HCT116 (cell line): ENCODE results near the gene BAZ1B. TPM values are rescaled to one million over a fixed set of nuclear protein-coding genes. Genes with fewer than 3 reads are reported as not detected.

Experiments
- ATAC-seq: fragments of 200-7000 bp; cut with Tn5 transposase; 2 replicates; pipeline ENCODE4 v1.9.1; 2020; ENCODE audit warnings: mild to moderate bottlenecking, moderate library complexity
- BruUV-seq: library from RNA; stranded (reverse); fragments of 400-500 nt; replicated peaks from 2 replicates; lab custom pipeline; 2021; lab: Mats Ljungman, UMichigan
- CTCF ChIA-PET: fragments of 300-600 bp; sonication (Branson Sonifier 250); formaldehyde crosslinking; loops from one replicate; lab custom pipeline; 2021; ENCODE audit warnings: antibody characterized with exemption; lab: Charles Lee
- POLR2A ChIA-PET: fragments of 300-600, 350-600 bp; sonication (Branson Sonifier 250); formaldehyde crosslinking; loops from one replicate; lab custom pipeline; 2021; ENCODE audit warnings: antibody characterized with exemption; lab: Charles Lee
- RAD21 ChIA-PET, 2 experiments: fragments of 300-600 bp; sonication (Branson Sonifier 250); formaldehyde crosslinking; loops; one replicate each; lab custom pipeline; 2023; ENCODE audit warnings: low total read pairs in 2 of 2; ENCODE audit not compliant: uncharacterized antibody in 2 of 2, unreplicated experiment in 2 of 2, low non-redundant PET in 1 of 2; lab: Charles Lee
- DNase-seq: peaks from one replicate; pipeline ENCODE4 v3.0.0-alpha.2; 2010; ENCODE audit warnings: low read depth, low spot score
- H2AFZ ChIP-seq: fragments of 200-600 bp; shearing (Covaris generic), sonication (generic); 2 replicates; pipeline ENCODE4 v1.6.1; 2017; ENCODE audit warnings: low read depth, mixed run types, mixed read lengths, antibody characterized with exemption, low read length; ENCODE audit not compliant: poor library complexity, severe bottlenecking
- H3K27ac ChIP-seq: 2 replicates; pipeline ENCODE4 v1.5.1; 2012; ENCODE audit warnings: low read depth, low read length
- H3K27me3 ChIP-seq: fragments of 200-600 bp; sonication (generic); 2 replicates; pipeline ENCODE4 v1.6.1; 2016; ENCODE audit warnings: mixed run types, low read length, mixed read lengths; ENCODE audit not compliant: insufficient read depth
- H3K36me3 ChIP-seq, 2 experiments: fragments of 200-500 bp in 1 of 2; fragments of 200-600 bp in 1 of 2; sonication (Bioruptor generic) in 1 of 2; sonication (generic) in 1 of 2; 2 replicates each; pipeline versions ENCODE4 v1.5.1 to v1.6.1; 2014 to 2016; ENCODE audit warnings: low read length in 2 of 2, inconsistent platforms in 1 of 2, mixed read lengths in 1 of 2, mixed run types in 1 of 2; ENCODE audit not compliant: insufficient read depth in 2 of 2, control insufficient read depth in 1 of 2
- H3K4me1 ChIP-seq, 2 experiments: fragments of 200-600 bp in 1 of 2; sonication (generic) in 1 of 2; 2 replicates each; pipeline versions ENCODE4 v1.5.1 to v1.6.1; 2012 to 2017; ENCODE audit warnings: low read length in 2 of 2, inconsistent platforms in 1 of 2, mild to moderate bottlenecking in 1 of 2, mixed read lengths in 1 of 2, mixed run types in 1 of 2, moderate library complexity in 1 of 2; ENCODE audit not compliant: insufficient read depth in 2 of 2, control insufficient read depth in 1 of 2
- H3K4me2 ChIP-seq: fragments of 200-600 bp; sonication (generic); 2 replicates; pipeline ENCODE4 v1.6.1; 2017; ENCODE audit warnings: mixed run types, low read length, mixed read lengths
- H3K4me3 ChIP-seq, 2 experiments: fragments of 200-600 bp in 1 of 2; sonication (generic) in 1 of 2; replicated peaks in 1 of 2; 2 replicates each; pipeline ENCODE4 v1.5.1; 2011 to 2016; ENCODE audit warnings: low read length in 2 of 2, control low read depth in 1 of 2, low read depth in 1 of 2, mild to moderate bottlenecking in 1 of 2, mixed read lengths in 1 of 2, mixed run types in 1 of 2
- H3K79me2 ChIP-seq: fragments of 200-600 bp; sonication (generic); 2 replicates; pipeline ENCODE4 v1.6.1; 2017; ENCODE audit warnings: mild to moderate bottlenecking, mixed run types, low read length, moderate library complexity, mixed read lengths; ENCODE audit not compliant: insufficient read depth
- H3K9ac ChIP-seq: fragments of 200-600 bp; sonication (generic); 2 replicates; pipeline ENCODE4 v1.6.1; 2016; ENCODE audit warnings: low read length, mixed read lengths
- H3K9me2 ChIP-seq: fragments of 200-600 bp; sonication (generic), shearing (Covaris generic); 2 replicates; pipeline ENCODE4 v1.6.1; 2017; ENCODE audit warnings: mixed run types, mild to moderate bottlenecking, moderate library complexity; ENCODE audit not compliant: insufficient read depth
- H3K9me3 ChIP-seq, 2 experiments: fragments of 200-500 bp in 1 of 2; fragments of 200-600 bp in 1 of 2; sonication (Bioruptor generic) in 1 of 2; sonication (generic) in 1 of 2; 2 replicates each; pipeline ENCODE4 v1.6.1; 2014 to 2017; ENCODE audit warnings: low read length in 2 of 2, mixed read lengths in 2 of 2, inconsistent platforms in 1 of 2, low read depth in 1 of 2, mild to moderate bottlenecking in 1 of 2, mixed run types in 1 of 2, moderate library complexity in 1 of 2; ENCODE audit not compliant: control insufficient read depth in 1 of 2, insufficient read depth in 1 of 2
- H4K20me1 ChIP-seq: fragments of 200-600 bp; sonication (generic), shearing (Covaris generic); 2 replicates; pipeline ENCODE4 v1.6.1; 2017; ENCODE audit warnings: mixed run types, mild to moderate bottlenecking, moderate library complexity; ENCODE audit not compliant: insufficient read depth
- ATF3 ChIP-seq: IDR thresholded peaks from 2 replicates; pipeline ENCODE4 v1.6.1; 2012
- CEBPB ChIP-seq: IDR thresholded peaks from 2 replicates; pipeline ENCODE4 v1.6.1; 2012; ENCODE audit warnings: low read depth
- CTCF ChIP-seq, 3 experiments: fragments of 200-600 bp in 1 of 3; sonication (generic) in 1 of 3; IDR thresholded peaks in 2 of 3; conservative IDR thresholded peaks in 1 of 3; 2 replicates each; pipeline ENCODE4 v1.5.1; 2012 to 2017; ENCODE audit warnings: low read depth in 2 of 3, low read length in 2 of 3, antibody characterized with exemption in 1 of 3, borderline replicate concordance in 1 of 3, control low read depth in 1 of 3, mild to moderate bottlenecking in 1 of 3, mixed read lengths in 1 of 3, mixed run types in 1 of 3, moderate library complexity in 1 of 3; ENCODE audit not compliant: insufficient read depth in 1 of 3
- EZH2 ChIP-seq: fragments of 200-600 bp; sonication (generic); IDR thresholded peaks from 2 replicates; pipeline ENCODE4 v1.6.1; 2017; ENCODE audit warnings: antibody characterized with exemption, mixed run types
- EZH2phosphoT487 ChIP-seq: fragments of 200-600 bp; IDR thresholded peaks from 2 replicates; pipeline ENCODE4 v1.6.1; 2018; ENCODE audit warnings: antibody characterized with exemption, borderline replicate concordance
- FOSL1 ChIP-seq: IDR thresholded peaks from 2 replicates; pipeline ENCODE4 v1.6.1; 2012; ENCODE audit warnings: low read depth
- JUND ChIP-seq: IDR thresholded peaks from 2 replicates; pipeline ENCODE4 v1.6.1; 2012
- POLR2A ChIP-seq: IDR thresholded peaks from 2 replicates; pipeline ENCODE4 v1.7.0; 2011; ENCODE audit warnings: borderline replicate concordance; ENCODE audit not compliant: insufficient read depth, insufficient read length; ENCODE audit errors: extremely low read depth
- POLR2AphosphoS5 ChIP-seq: IDR thresholded peaks from 2 replicates; pipeline ENCODE4 v1.6.1; 2011; ENCODE audit warnings: mild to moderate bottlenecking, low read depth, low read length, moderate library complexity
- RAD21 ChIP-seq: IDR thresholded peaks from 2 replicates; pipeline ENCODE4 v1.6.1; 2012; ENCODE audit warnings: low read depth, mild to moderate bottlenecking
- REST ChIP-seq: IDR thresholded peaks from 2 replicates; pipeline ENCODE4 v1.6.1; 2012; ENCODE audit warnings: low read depth
- SIN3A ChIP-seq: IDR thresholded peaks from 2 replicates; pipeline ENCODE4 v1.6.1; 2012; ENCODE audit warnings: low read depth
- SP1 ChIP-seq: IDR thresholded peaks from 2 replicates; pipeline ENCODE4 v1.6.1; 2012; ENCODE audit warnings: low read depth
- ZBTB33 ChIP-seq: IDR thresholded peaks from 2 replicates; pipeline ENCODE4 v1.6.1; 2011; ENCODE audit warnings: mild to moderate bottlenecking, low read length, moderate library complexity; ENCODE audit not compliant: insufficient replicate concordance; ENCODE audit errors: extremely low read depth
- ZFX ChIP-seq: fragments of 450-650 bp; IDR thresholded peaks from 2 replicates; pipeline ENCODE4 v1.6.1; 2017
- ZNF274 ChIP-seq: fragments of 200-500 bp; sonication (Bioruptor generic); IDR thresholded peaks from 2 replicates; pipeline ENCODE4 v1.6.1; 2014; ENCODE audit warnings: mild to moderate bottlenecking, low read depth, low read length, inconsistent platforms
- intact Hi-C: fragments of 100-400 bp; cut with micrococcal nuclease; formaldehyde crosslinking; loops from 2 replicates; pipeline ENCODE4 v1.10.0; 2022
- total RNA-seq: library from RNA; stranded (reverse); gene quantifications from one replicate; pipeline ENCODE4 v1.2.1, GENCODE V29; 2021; ENCODE audit not compliant: unreplicated experiment

The BAZ1B gene
- total RNA-seq, 1 experiment from 2014 or later, result 81.1 TPM

GRCh38 chr7:73547841-73548240 is 25.7 kb upstream of the BAZ1B start (continued):
- no peak for TF ChIP-seq POLR2A

GRCh38 chr7:73544678-73545077 is 22.6 kb upstream of the BAZ1B start:
- Histone ChIP-seq H3K9me3 (no peaks in the 10 kb centered on the region), H3K27ac (no peak overlapping the region), H3K4me1 (0 out of 4 replicates have a peak, but pooled peaks cover 0 to 8% of the 10 kb centered on the region in 2 experiments)
- DNase-seq, result no peak
- TF ChIP-seq CEBPB, result no peak
- no peak for TF ChIP-seq POLR2A
- no peak for TF ChIP-seq ZFX
- no peak for TF ChIP-seq SP1
- no peak for TF ChIP-seq REST
- TF ChIP-seq ZNF274, result no peak
- no peak for TF ChIP-seq JUND
- no peak for TF ChIP-seq POLR2AphosphoS5
- TF ChIP-seq ZBTB33, result no peak
- TF ChIP-seq CTCF (IDR thresholded peaks at IDR 0.05 in 2 of 3, conservative IDR thresholded peaks at IDR 0.05 in 1 of 3; ENCODE audit: borderline replicate concordance in 1 of 3, insufficient read depth in 1 of 3, low read depth in 2 of 3, low read length in 2 of 3), result no peak
- no peak for TF ChIP-seq FOSL1
- TF ChIP-seq EZH2, result no peak
- no peak for TF ChIP-seq ATF3
- TF ChIP-seq SIN3A, result no peak
- no peak for TF ChIP-seq EZH2phosphoT487
- no peak for TF ChIP-seq RAD21
- TF ChIP-seq, all 23 proteins: peak for 0
- POLR2A ChIA-PET, result no interaction called here
- Histone ChIP-seq H3K9me2 (no peaks in the 10 kb centered on the region), H3K4me3 (no peak overlapping the region), H3K36me3 (peaks cover 22 to 28% of the 10 kb centered on the region in 2 experiments), H3K79me2 (peaks cover 79% of the 10 kb centered on the region), H2AFZ (no peak overlapping the region), H3K4me2 (no peak overlapping the region), H3K9ac (no peak overlapping the region), H3K27me3 (no peaks in the 10 kb centered on the region), H4K20me1 (no peaks in the 10 kb centered on the region)
- RAD21 ChIA-PET, result no interaction called here
- no TSS peak for BruUV-seq
- no peak for ATAC-seq
- intact Hi-C loops, result no loop called here
- CTCF ChIA-PET, result no interaction called here
